RWPE2 (cell line): ENCODE measurements around the gene AGBL4.
"Not testable (repeated sequence)": the region's sequence is repeated elsewhere in the genome, so short reads cannot be mapped to it uniquely, and the experiment has no call there.

Source experiments
- ATAC-seq: fragments of 200-7000 bp; cut with Tn5 transposase; 3 replicates; pipeline ENCODE4 v1.9.1; 2021; ENCODE audit warnings: low read depth
- DNase-seq: peaks from one replicate; pipeline ENCODE4 v3.0.0-alpha.2; 2020; ENCODE audit warnings: low spot score
- H3K27ac ChIP-seq: fragments of 450-650 bp; 2 replicates; pipeline ENCODE4 v1.5.1; 2017; ENCODE audit warnings: mild to moderate bottlenecking; ENCODE audit not compliant: poor library complexity, severe bottlenecking
- H3K27me3 ChIP-seq: fragments of 250-450 bp; sonication (Bioruptor Pico); 2 replicates; pipeline ENCODE4 v1.5.1; 2021; ENCODE audit warnings: mild to moderate bottlenecking, moderate library complexity; ENCODE audit not compliant: insufficient read depth, poor library complexity, severe bottlenecking
- H3K36me3 ChIP-seq: fragments of 250-450 bp; sonication (Bioruptor Pico); 2 replicates; pipeline ENCODE4 v1.5.1; 2020; ENCODE audit warnings: low read depth, mild to moderate bottlenecking, moderate library complexity
- H3K4me1 ChIP-seq: fragments of 250-450 bp; sonication (Bioruptor Pico); 2 replicates; pipeline ENCODE4 v1.5.1; 2021; ENCODE audit warnings: mild to moderate bottlenecking, moderate library complexity; ENCODE audit not compliant: insufficient read depth, poor library complexity, severe bottlenecking
- H3K4me3 ChIP-seq: fragments of 250-450 bp; sonication (Bioruptor Pico); 2 replicates; pipeline ENCODE4 v1.5.1; 2021; ENCODE audit warnings: mild to moderate bottlenecking, moderate library complexity; ENCODE audit not compliant: severe bottlenecking
- H3K9me3 ChIP-seq: fragments of 250-450 bp; sonication (Bioruptor Pico); 2 replicates; pipeline ENCODE4 v1.5.1; 2021; ENCODE audit warnings: mild to moderate bottlenecking, moderate library complexity; ENCODE audit not compliant: severe bottlenecking
- CTCF ChIP-seq: fragments of 450-650 bp; IDR thresholded peaks from one replicate; pipeline ENCODE4 v1.5.1; 2017; ENCODE audit warnings: mild to moderate bottlenecking, moderate library complexity; ENCODE audit not compliant: poor library complexity, severe bottlenecking

The AGBL4 gene

GRCh38 chr1:49298304-49298703 is 725.5 kb downstream of the AGBL4 start:
- Histone ChIP-seq H3K27me3 (no peaks in the 10 kb centered on the region), H3K36me3 (no peaks in the 10 kb centered on the region), H3K27ac (no peak overlapping the region), H3K4me3 (no peak overlapping the region), H3K4me1 (no peaks in the 10 kb centered on the region), H3K9me3 (no peaks in the 10 kb centered on the region)
- no peak for DNase-seq
- no peak for ATAC-seq
- no peak for TF ChIP-seq CTCF

- Histone ChIP-seq H3K9me3 (no peaks in the 10 kb centered on the region), H3K4me1 (no peaks in the 10 kb centered on the region), H3K4me3 (no peak overlapping the region), H3K27ac (no peak overlapping the region), H3K36me3 (no peaks in the 10 kb centered on the region), H3K27me3 (no peaks in the 10 kb centered on the region)
- DNase-seq (no peak), ATAC-seq (no peak)
- TF ChIP-seq CTCF, result no peak
These were observed 726.0 kb downstream of the AGBL4 start for GRCh38 chr1:49297783-49298182.

GRCh38 chr1:49294539-49294938 is 729.2 kb downstream of the AGBL4 start:
- H3K27ac ChIP-seq, result no peak overlapping the region
- H3K4me1 ChIP-seq, result no peaks in the 10 kb centered on the region
- H3K36me3 ChIP-seq, result no peaks in the 10 kb centered on the region
- H3K4me3 ChIP-seq, result no peak overlapping the region
- DNase-seq, result no peak
- no peak for ATAC-seq
- H3K27me3 ChIP-seq, result no peaks in the 10 kb centered on the region
- H3K9me3 ChIP-seq, result no peaks in the 10 kb centered on the region
- TF ChIP-seq CTCF, result no peak

- no peak for DNase-seq
- no peaks in the 10 kb centered on the region for H3K36me3 ChIP-seq
- no peak overlapping the region for H3K27ac ChIP-seq
- H3K9me3 ChIP-seq, result peaks cover 2% of the 10 kb centered on the region
- no peak overlapping the region for H3K4me3 ChIP-seq
- no peaks in the 10 kb centered on the region for H3K4me1 ChIP-seq
- ATAC-seq, result no peak
- no peaks in the 10 kb centered on the region for H3K27me3 ChIP-seq
- no peak for TF ChIP-seq CTCF
These were observed 730.7 kb downstream of the AGBL4 start for GRCh38 chr1:49293016-49293415.

GRCh38 chr1:49257211-49258049 is 766.3 kb downstream of the AGBL4 start:
- DNase-seq, H3K9me3 ChIP-seq, ATAC-seq, H3K36me3 ChIP-seq, H3K4me1 ChIP-seq, H3K4me3 ChIP-seq, H3K27ac ChIP-seq, H3K27me3 ChIP-seq: not testable (repeated sequence)
